GM23248 (cell line): ENCODE results near the gene OR4D9.
"Not testable (repeated sequence)": the region's sequence is repeated elsewhere in the genome, so short reads cannot be mapped to it uniquely, and the experiment has no call there.

Experiments
- EZH2 ChIP-seq: fragments of 200-600 bp; sonication (generic); IDR thresholded peaks from 2 replicates; pipeline ENCODE4 v1.6.1; 2018; ENCODE audit warnings: antibody characterized with exemption, mild to moderate bottlenecking; ENCODE audit not compliant: insufficient read depth, poor library complexity, severe bottlenecking
- EZH2phosphoT487 ChIP-seq: fragments of 200-600 bp; sonication (generic); IDR thresholded peaks from 2 replicates; pipeline ENCODE4 v1.6.1; 2018; ENCODE audit warnings: antibody characterized with exemption, moderate library complexity, mild to moderate bottlenecking, low read depth; ENCODE audit not compliant: insufficient read depth

- not testable (repeated sequence) for TF ChIP-seq EZH2, EZH2phosphoT487
These were observed 32.4 kb downstream of the OR4D9 start for GRCh38 chr11:59543713-59544112.
